ENCODE results near the gene ADM2. TPM values are rescaled to one million over a fixed set of nuclear protein-coding genes. Genes with fewer than 3 reads are reported as not detected.

The ADM2 gene
- total RNA-seq, 1 experiment from 2014 or later, result 13.6 TPM

GRCh38 chr22:50460938-50461337 lies 20.4 kb upstream of the ADM2 start:
- Mint-ChIP-seq H3K27ac (ENCODE audit: unreplicated experiment) (no peak overlapping the region), H3K9me3 (ENCODE audit: low read depth, unreplicated experiment) (no peaks in the 10 kb centered on the region), H3K4me3 (ENCODE audit: low read depth, unreplicated experiment) (no peak overlapping the region), H3K4me1 (ENCODE audit: low read depth, unreplicated experiment) (peaks cover 8% of the 10 kb centered on the region), H3K27me3 (ENCODE audit: unreplicated experiment) (no peaks in the 10 kb centered on the region), H3K36me3 (ENCODE audit: insufficient read depth, unreplicated experiment) (peaks cover 67% of the 10 kb centered on the region)
- intact Hi-C loops (cut with micrococcal nuclease; ENCODE audit: unreplicated experiment), result no loop called here
- no peak for DNase-seq
- BruUV-seq (replicated peaks), result no TSS peak
- CTCF ChIA-PET, result interaction anchor here (0.5 kb wide), 1 partner anchor 160 kb away, joined by 4 read pairs; no protein-coding TSS in a partner anchor
- TF ChIP-seq CTCF (IDR thresholded peaks at IDR 0.05; ENCODE audit: unreplicated experiment), result no peak

DNA sequence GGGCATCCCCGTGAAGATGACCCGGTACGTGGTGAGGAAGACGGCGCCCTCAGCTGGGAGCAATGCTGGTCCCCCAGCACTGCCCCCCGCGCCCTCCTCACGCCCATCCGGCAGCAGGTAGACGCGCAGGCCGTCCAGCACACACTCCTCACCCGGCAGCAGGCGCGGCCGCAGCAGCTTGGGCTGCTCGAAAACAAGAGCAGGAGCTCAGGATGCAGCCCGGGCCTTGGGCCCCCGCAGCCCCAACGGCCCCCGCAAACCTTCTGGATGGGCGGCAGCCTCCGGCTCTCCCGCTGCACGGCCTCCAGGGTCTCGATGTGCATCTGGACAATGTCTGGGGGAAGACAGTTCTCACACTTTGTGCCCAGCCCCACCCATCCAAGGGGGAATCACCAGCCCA lies 19.8 kb upstream of the ADM2 start:
- peaks cover 72% of the 10 kb centered on the region for H3K36me3 Mint-ChIP-seq (ENCODE audit: insufficient read depth, unreplicated experiment)
- no TSS peak for BruUV-seq (replicated peaks)
- H3K27me3 Mint-ChIP-seq (ENCODE audit: unreplicated experiment), result no peaks in the 10 kb centered on the region
- intact Hi-C loops (cut with micrococcal nuclease; ENCODE audit: unreplicated experiment), result no loop called here
- peaks cover 8% of the 10 kb centered on the region for H3K4me1 Mint-ChIP-seq (ENCODE audit: low read depth, unreplicated experiment)
- CTCF ChIA-PET, result interaction anchor here (0.5 kb wide), 1 partner anchor 159 kb away, joined by 4 read pairs; no protein-coding TSS in a partner anchor
- H3K27ac Mint-ChIP-seq (ENCODE audit: unreplicated experiment), result no peak overlapping the region
- no peak overlapping the region for H3K4me3 Mint-ChIP-seq (ENCODE audit: low read depth, unreplicated experiment)
- no peak for DNase-seq
- TF ChIP-seq CTCF (IDR thresholded peaks at IDR 0.05; ENCODE audit: unreplicated experiment), result no peak
- no peaks in the 10 kb centered on the region for H3K9me3 Mint-ChIP-seq (ENCODE audit: low read depth, unreplicated experiment)

- Mint-ChIP-seq H3K27me3 (ENCODE audit: unreplicated experiment) (no peaks in the 10 kb centered on the region), H3K4me1 (ENCODE audit: low read depth, unreplicated experiment) (peaks cover 8% of the 10 kb centered on the region), H3K27ac (ENCODE audit: unreplicated experiment) (no peak overlapping the region), H3K36me3 (ENCODE audit: insufficient read depth, unreplicated experiment) (peaks cover 72% of the 10 kb centered on the region), H3K9me3 (ENCODE audit: low read depth, unreplicated experiment) (no peaks in the 10 kb centered on the region), H3K4me3 (ENCODE audit: low read depth, unreplicated experiment) (no peak overlapping the region)
- intact Hi-C loops (cut with micrococcal nuclease; ENCODE audit: unreplicated experiment), result no loop called here
- CTCF ChIA-PET, result no interaction called here
- TF ChIP-seq CTCF (IDR thresholded peaks at IDR 0.05; ENCODE audit: unreplicated experiment), result no peak
- no TSS peak for BruUV-seq (replicated peaks)
- DNase-seq, result no peak
These were observed 19.3 kb upstream of the ADM2 start for GRCh38 chr22:50461979-50462540.

GRCh38 chr22:50463188-50463900 lies 18.0 kb upstream of the ADM2 start:
- Mint-ChIP-seq H3K27ac (ENCODE audit: unreplicated experiment) (no peak overlapping the region), H3K27me3 (ENCODE audit: unreplicated experiment) (no peaks in the 10 kb centered on the region), H3K4me1 (ENCODE audit: low read depth, unreplicated experiment) (peaks cover 8% of the 10 kb centered on the region), H3K36me3 (ENCODE audit: insufficient read depth, unreplicated experiment) (peaks cover 64% of the 10 kb centered on the region), H3K9me3 (ENCODE audit: low read depth, unreplicated experiment) (no peaks in the 10 kb centered on the region), H3K4me3 (ENCODE audit: low read depth, unreplicated experiment) (no peak overlapping the region)
- intact Hi-C loops (cut with micrococcal nuclease; ENCODE audit: unreplicated experiment), result no loop called here
- no TSS peak for BruUV-seq (replicated peaks)
- no peak for TF ChIP-seq CTCF (IDR thresholded peaks at IDR 0.05; ENCODE audit: unreplicated experiment)
- CTCF ChIA-PET, result no interaction called here
- no peak for DNase-seq
